ENCODE data around the gene SRRM4. TPM values are rescaled to one million over a fixed set of nuclear protein-coding genes. Genes with fewer than 3 reads are reported as not detected.

The SRRM4 gene, protein sequence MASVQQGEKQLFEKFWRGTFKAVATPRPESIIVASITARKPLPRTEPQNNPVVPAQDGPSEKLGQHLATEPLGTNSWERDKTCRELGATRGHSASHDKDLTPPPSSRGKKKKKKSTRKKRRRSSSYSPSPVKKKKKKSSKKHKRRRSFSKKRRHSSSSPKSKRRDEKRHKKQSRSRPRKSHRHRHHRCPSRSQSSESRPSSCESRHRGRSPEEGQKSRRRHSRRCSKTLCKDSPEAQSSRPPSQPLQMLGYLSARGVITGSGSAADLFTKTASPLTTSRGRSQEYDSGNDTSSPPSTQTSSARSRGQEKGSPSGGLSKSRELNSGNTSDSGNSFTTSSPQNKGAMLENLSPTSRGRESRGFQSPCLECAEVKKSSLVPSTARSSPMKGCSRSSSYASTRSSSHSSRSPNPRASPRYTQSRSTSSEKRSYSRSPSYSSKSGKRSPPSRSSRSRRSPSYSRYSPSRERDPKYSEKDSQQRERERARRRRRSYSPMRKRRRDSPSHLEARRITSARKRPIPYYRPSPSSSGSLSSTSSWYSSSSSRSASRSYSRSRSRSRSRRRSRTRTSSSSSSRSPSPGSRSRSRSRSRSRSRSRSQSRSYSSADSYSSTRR
- total RNA-seq, result under 1 TPM in 1 of 2 donors, not detected in 1; 0.10 TPM
- long read RNA-seq, donor 1, result 0 reads
- long read RNA-seq, donor 2, result 0 reads

- peak; percentile 73 for DNase-seq (ENCODE audit: low spot score)
- intact Hi-C loops (cut with DNase I), result no loop called here
These were observed at the start of gene SRRM4 for GRCh38 chr12:118981285-118982211. Gene SRRM4 (plus strand): TSS chr12:118981541. CDS start chr12:118981883, 342 bp downstream.

GRCh38 chr12:118946256-118946655 is 35.1 kb upstream of the SRRM4 start:
- no peak for DNase-seq (ENCODE audit: low spot score)
- intact Hi-C loops (cut with DNase I), result no loop called here

DNA sequence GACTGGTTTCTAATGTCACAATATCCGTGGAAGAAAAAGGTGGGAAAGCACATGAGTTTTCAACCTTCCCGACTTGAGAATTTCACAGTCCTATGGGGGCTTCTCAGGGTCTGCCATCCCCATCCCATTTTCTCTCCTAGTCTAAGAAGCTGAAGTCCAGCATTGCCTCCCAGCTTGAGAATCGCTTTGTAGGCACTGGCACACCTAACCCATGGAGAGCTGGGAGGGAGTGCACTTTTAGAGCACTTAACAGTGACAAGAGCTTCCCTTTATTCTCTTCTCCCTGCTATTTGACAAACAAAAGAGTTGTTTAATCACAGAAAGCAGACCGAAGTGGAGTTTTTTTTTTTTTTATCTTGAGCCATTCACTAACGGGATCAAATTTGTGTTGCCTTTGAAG is 22.8 kb upstream of the SRRM4 start:
- DNase-seq (ENCODE audit: low spot score), result no peak
- intact Hi-C loops (cut with DNase I), result no loop called here

DNA sequence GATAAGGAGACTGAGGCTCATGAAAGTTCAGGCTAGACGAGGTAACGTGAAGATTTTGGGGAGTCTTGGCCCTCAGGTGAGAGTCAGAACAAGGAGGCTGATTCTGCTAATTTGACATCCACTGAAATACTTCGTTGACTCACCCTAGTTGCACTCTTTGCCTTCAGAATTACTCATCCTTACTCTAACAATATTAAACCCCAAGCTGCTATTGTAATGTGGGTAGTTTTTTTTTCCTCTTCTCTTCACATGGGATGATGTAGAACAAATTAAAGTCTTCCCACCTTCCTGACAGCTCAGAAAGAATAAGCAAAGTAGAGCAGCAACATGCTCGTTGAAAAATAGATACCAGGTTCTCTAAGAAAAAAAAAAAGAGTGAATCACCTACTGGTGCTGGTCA is 22.0 kb upstream of the SRRM4 start:
- DNase-seq (ENCODE audit: low spot score), result no peak
- intact Hi-C loops (cut with DNase I), result no loop called here

GRCh38 chr12:118959985-118960560 is 21.3 kb upstream of the SRRM4 start:
- intact Hi-C loops (cut with DNase I), result no loop called here
- no peak for DNase-seq (ENCODE audit: low spot score)

DNA sequence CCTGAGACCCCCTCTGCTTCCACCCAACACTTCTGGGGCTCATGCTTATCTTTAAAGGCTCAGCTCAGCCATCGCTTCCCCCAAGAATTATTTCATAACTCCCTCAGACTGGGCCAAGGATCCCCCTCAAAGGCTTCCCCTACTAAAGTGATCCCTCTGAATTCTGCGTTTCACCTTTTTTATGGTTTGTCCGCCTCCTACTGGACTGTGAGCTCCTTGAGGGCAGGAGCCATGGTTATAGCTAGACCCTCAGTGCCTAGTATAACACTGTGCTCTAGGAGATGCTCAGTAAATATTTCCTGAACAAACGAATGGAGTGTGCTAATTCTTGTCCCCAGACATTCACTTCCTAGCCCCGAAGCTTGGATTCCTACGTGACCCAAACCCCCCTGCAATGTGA is 20.5 kb upstream of the SRRM4 start:
- intact Hi-C loops (cut with DNase I), result no loop called here
- DNase-seq (ENCODE audit: low spot score), result no peak

DNA sequence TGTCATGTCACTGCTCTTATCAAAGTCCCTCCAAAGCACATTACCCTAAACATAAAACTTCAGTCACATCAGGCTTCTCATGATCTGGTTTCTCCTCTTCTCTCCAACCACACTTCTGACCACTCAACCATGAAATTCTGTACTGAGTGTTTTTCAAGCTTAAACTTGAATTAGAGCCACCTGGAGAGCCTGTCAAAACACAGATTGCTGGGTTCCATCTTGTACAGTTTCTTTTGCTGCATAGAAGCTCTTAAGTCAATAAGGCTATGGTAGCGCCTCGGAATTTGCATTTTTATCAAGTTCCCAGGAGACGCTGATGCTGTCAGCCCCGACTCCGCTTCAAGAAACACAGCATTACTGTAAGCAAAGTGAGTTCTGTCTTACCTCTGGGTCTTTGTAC is 16.4 kb upstream of the SRRM4 start:
- intact Hi-C loops (cut with DNase I), result no loop called here
- no peak for DNase-seq (ENCODE audit: low spot score)

GRCh38 chr12:118970856-118971255 is 10.5 kb upstream of the SRRM4 start:
- no peak for DNase-seq (ENCODE audit: low spot score)
- intact Hi-C loops (cut with DNase I), result no loop called here

- no peak for DNase-seq (ENCODE audit: low spot score)
- intact Hi-C loops (cut with DNase I), result no loop called here
These were observed 8.4 kb upstream of the SRRM4 start for GRCh38 chr12:118972982-118973381.

- DNase-seq (ENCODE audit: low spot score), result no peak
- intact Hi-C loops (cut with DNase I), result no loop called here
These were observed 1.5 kb upstream of the SRRM4 start for GRCh38 chr12:118979763-118980406.

GRCh38 chr12:118980407-118981014 is 830 bp upstream of the SRRM4 start:
- intact Hi-C loops (cut with DNase I), result no loop called here

GRCh38 chr12:118982302-118982701 is 961 bp downstream of the SRRM4 start:
- intact Hi-C loops (cut with DNase I), result no loop called here
- no peak for DNase-seq (ENCODE audit: low spot score)

More at GRCh38 chr12:118980407-118981014, 830 bp upstream of the SRRM4 start:
- DNase-seq (ENCODE audit: low spot score), result peak; percentile 66

GRCh38 chr12:118982984-118983761 is 1.8 kb downstream of the SRRM4 start:
- no peak for DNase-seq (ENCODE audit: low spot score)
- intact Hi-C loops (cut with DNase I), result no loop called here

GRCh38 chr12:118984161-118984943 is 3.0 kb downstream of the SRRM4 start:
- DNase-seq (ENCODE audit: low spot score), result no peak

GRCh38 chr12:118986050-118986449 is 4.7 kb downstream of the SRRM4 start:
- intact Hi-C loops (cut with DNase I), result no loop called here
- no peak for DNase-seq (ENCODE audit: low spot score)

More at GRCh38 chr12:118984161-118984943, 3.0 kb downstream of the SRRM4 start:
- intact Hi-C loops (cut with DNase I), result no loop called here

GRCh38 chr12:118999107-118999506 is 17.8 kb downstream of the SRRM4 start:
- no peak for DNase-seq (ENCODE audit: low spot score)
- intact Hi-C loops (cut with DNase I), result no loop called here

- DNase-seq (ENCODE audit: low spot score), result no peak
- intact Hi-C loops (cut with DNase I), result no loop called here
These were observed 23.7 kb downstream of the SRRM4 start for GRCh38 chr12:119005085-119005484.
